ENCODE data around the gene ADPRHL1. TPM values are rescaled to one million over a fixed set of nuclear protein-coding genes. Genes with fewer than 3 reads are reported as not detected.

The ADPRHL1 gene
- total and polyA plus RNA-seq, 2 donors (not counting 1 experiment from before 2014, with no cell fraction given), result 0.28 to 1.3 TPM

DNA sequence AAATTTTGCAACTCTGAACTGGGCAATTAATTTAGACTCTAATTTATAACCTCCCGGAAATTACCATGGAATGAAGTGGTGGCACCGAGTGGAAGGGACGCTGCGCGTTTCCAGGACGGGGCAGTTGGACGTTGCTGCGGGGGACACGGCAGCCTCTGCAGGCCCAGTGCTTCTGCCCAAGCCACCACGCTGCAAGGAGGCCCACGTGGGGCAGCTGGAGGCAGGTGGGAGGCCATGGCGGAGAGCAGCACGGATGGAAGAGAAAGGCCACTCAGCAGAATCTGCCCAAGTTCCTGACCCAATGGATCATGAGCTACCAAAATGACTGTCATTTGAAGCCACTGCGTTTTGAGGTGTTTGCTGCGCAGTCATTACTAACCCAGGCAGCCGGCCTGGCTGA is 11.2 kb upstream of the ADPRHL1 start:
- no peak overlapping the region for H3K27ac Mint-ChIP-seq
- no peaks in the 10 kb centered on the region for H3K4me1 Mint-ChIP-seq
- Histone ChIP-seq H3K27me3 (replicated peaks in 1 of 4; ENCODE audit: control extremely low read depth in 1 of 4, control insufficient read depth in 3 of 4, insufficient read depth in 4 of 4, low read length in 3 of 4) (no peaks in the 10 kb centered on the region), H3K9me3 (ENCODE audit: control extremely low read depth in 1 of 3, control insufficient read depth in 2 of 3, insufficient read depth in 1 of 3, low read length in 2 of 3) (no peaks in the 10 kb centered on the region), H3K9ac (ENCODE audit: low read length) (no peak overlapping the region), H3K4me1 (ENCODE audit: control insufficient read depth in 2 of 2, insufficient read depth in 2 of 2, low read length in 2 of 2) (no peaks in the 10 kb centered on the region), H3K27ac (ENCODE audit: low read length in 2 of 2) (no peak overlapping the region), H2AFZ (ENCODE audit: insufficient read depth, low read depth, low read length, poor library complexity, severe bottlenecking) (no peak overlapping the region), H3K4me2 (replicated peaks; ENCODE audit: low read depth, low read length, poor library complexity, severe bottlenecking) (no peak overlapping the region), H4K20me1 (ENCODE audit: control insufficient read depth, insufficient read depth, low read length, poor library complexity, severe bottlenecking) (no peaks in the 10 kb centered on the region), H3K79me2 (ENCODE audit: control insufficient read depth, insufficient read depth, low read length) (no peaks in the 10 kb centered on the region), H3K36me3 (replicated peaks in 1 of 2; ENCODE audit: control extremely low read depth in 1 of 2, control insufficient read depth in 1 of 2, extremely low read depth in 1 of 2, insufficient read depth in 2 of 2, low read length in 1 of 2) (peaks cover 0 to 14% of the 10 kb centered on the region in 2 experiments), H3K4me3 (ENCODE audit: control extremely low read depth in 1 of 5, extremely low read depth in 1 of 5, insufficient read depth in 1 of 5, low read depth in 2 of 5, low read length in 4 of 5) (no peak overlapping the region)
- WGBS (ENCODE audit: insufficient coverage), result 97% methylated on average over 16 of the region's 16 CpGs
- POLR2A ChIA-PET, result no interaction called here
- TF ChIP-seq, protein P1, sequence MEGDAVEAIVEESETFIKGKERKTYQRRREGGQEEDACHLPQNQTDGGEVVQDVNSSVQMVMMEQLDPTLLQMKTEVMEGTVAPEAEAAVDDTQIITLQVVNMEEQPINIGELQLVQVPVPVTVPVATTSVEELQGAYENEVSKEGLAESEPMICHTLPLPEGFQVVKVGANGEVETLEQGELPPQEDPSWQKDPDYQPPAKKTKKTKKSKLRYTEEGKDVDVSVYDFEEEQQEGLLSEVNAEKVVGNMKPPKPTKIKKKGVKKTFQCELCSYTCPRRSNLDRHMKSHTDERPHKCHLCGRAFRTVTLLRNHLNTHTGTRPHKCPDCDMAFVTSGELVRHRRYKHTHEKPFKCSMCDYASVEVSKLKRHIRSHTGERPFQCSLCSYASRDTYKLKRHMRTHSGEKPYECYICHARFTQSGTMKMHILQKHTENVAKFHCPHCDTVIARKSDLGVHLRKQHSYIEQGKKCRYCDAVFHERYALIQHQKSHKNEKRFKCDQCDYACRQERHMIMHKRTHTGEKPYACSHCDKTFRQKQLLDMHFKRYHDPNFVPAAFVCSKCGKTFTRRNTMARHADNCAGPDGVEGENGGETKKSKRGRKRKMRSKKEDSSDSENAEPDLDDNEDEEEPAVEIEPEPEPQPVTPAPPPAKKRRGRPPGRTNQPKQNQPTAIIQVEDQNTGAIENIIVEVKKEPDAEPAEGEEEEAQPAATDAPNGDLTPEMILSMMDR (IDR thresholded peaks at IDR 0.05), result no peak
- no peak for TF ChIP-seq EZH2 (IDR thresholded peaks at IDR 0.05; ENCODE audit: borderline replicate concordance, insufficient read depth, low read depth, low read length, poor library complexity, severe bottlenecking)
- intact Hi-C loops (cut with micrococcal nuclease), result no loop called here
- no peak for DNase-seq
- no peak overlapping the region for H3K4me3 Mint-ChIP-seq
- no peaks in the 10 kb centered on the region for H3K9me3 Mint-ChIP-seq (ENCODE audit: insufficient read depth)
- ATAC-seq (ENCODE audit: low read depth), result no peak
- H3K27me3 Mint-ChIP-seq, result no peaks in the 10 kb centered on the region
- CTCF ChIA-PET, result interaction anchor here (1.1 to 2.6 kb wide), 2 partner anchors 13 to 70 kb away, joined by 4 to 9 read pairs; no protein-coding TSS in a partner anchor

DNA sequence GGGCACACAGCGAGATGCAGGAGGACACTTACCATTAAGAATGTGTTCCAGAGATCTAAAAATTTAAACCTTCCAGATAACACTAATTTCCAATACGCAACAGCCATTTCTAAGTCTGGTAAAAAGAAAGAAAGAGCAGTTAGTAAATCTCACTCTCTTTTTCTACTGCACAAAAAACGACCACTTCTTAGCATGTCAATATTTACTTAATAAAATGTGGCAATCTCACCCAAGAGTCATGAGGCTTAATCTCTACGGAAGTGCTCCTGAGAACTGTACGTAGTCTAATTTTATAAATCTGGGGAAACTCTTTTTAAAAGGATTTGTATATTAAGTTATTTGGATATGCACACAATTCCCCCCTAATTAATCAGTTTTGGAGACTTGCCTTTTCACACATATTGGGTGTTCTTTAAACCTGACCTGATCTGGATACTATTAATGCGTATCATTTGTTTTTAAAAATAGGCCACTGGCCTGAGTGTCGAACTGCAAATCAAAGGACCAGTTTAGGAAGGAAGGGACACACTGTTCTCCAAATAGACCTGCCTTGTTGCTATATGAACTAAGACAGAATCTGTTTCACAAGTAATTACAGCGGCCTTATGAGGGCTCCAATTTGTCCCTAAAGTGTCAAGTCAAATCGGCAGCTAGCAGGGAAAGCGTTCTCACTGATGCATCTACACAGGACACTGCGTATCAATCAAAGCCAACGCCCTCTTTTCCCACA is 7.9 kb upstream of the ADPRHL1 start:
- Histone ChIP-seq H3K36me3 (replicated peaks in 1 of 2; ENCODE audit: control extremely low read depth in 1 of 2, control insufficient read depth in 1 of 2, extremely low read depth in 1 of 2, insufficient read depth in 2 of 2, low read length in 1 of 2) (peaks cover 0 to 32% of the 10 kb centered on the region in 2 experiments), H3K79me2 (ENCODE audit: control insufficient read depth, insufficient read depth, low read length) (no peaks in the 10 kb centered on the region), H3K4me3 (ENCODE audit: control extremely low read depth in 1 of 5, extremely low read depth in 1 of 5, insufficient read depth in 1 of 5, low read depth in 2 of 5, low read length in 4 of 5) (no peak overlapping the region), H3K27me3 (replicated peaks in 1 of 4; ENCODE audit: control extremely low read depth in 1 of 4, control insufficient read depth in 3 of 4, insufficient read depth in 4 of 4, low read length in 3 of 4) (no peaks in the 10 kb centered on the region), H3K4me1 (ENCODE audit: control insufficient read depth in 2 of 2, insufficient read depth in 2 of 2, low read length in 2 of 2) (no peaks in the 10 kb centered on the region), H3K9me3 (ENCODE audit: control extremely low read depth in 1 of 3, control insufficient read depth in 2 of 3, insufficient read depth in 1 of 3, low read length in 2 of 3) (no peaks in the 10 kb centered on the region), H3K27ac (ENCODE audit: low read length in 2 of 2) (no peak overlapping the region), H3K4me2 (replicated peaks; ENCODE audit: low read depth, low read length, poor library complexity, severe bottlenecking) (no peak overlapping the region), H2AFZ (ENCODE audit: insufficient read depth, low read depth, low read length, poor library complexity, severe bottlenecking) (no peak overlapping the region), H3K9ac (ENCODE audit: low read length) (no peak overlapping the region), H4K20me1 (ENCODE audit: control insufficient read depth, insufficient read depth, low read length, poor library complexity, severe bottlenecking) (no peaks in the 10 kb centered on the region)
- WGBS (ENCODE audit: insufficient coverage), result 100% methylated on average over 6 of the region's 12 CpGs
- DNase-seq (no peak), ATAC-seq (ENCODE audit: low read depth) (no peak)
- TF ChIP-seq, protein P1 (IDR thresholded peaks at IDR 0.05), result no peak
- TF ChIP-seq EZH2 (IDR thresholded peaks at IDR 0.05; ENCODE audit: borderline replicate concordance, insufficient read depth, low read depth, low read length, poor library complexity, severe bottlenecking), result no peak
- CTCF ChIA-PET, result no interaction called here
- Mint-ChIP-seq H3K27me3 (no peaks in the 10 kb centered on the region), H3K4me1 (no peaks in the 10 kb centered on the region), H3K9me3 (ENCODE audit: insufficient read depth) (no peaks in the 10 kb centered on the region), H3K27ac (no peak overlapping the region), H3K4me3 (no peak overlapping the region)
- POLR2A ChIA-PET, result no interaction called here
- intact Hi-C loops (cut with micrococcal nuclease), result no loop called here
